HG02943 (cell line): Measurements from ENCODE around the gene RAB9B.
"Not testable (repeated sequence)": the region's sequence is repeated elsewhere in the genome, so short reads cannot be mapped to it uniquely, and the experiment has no call there.

ENCODE experiments used
- ATAC-seq: cut with Tn5 transposase; IDR thresholded peaks from one replicate; pipeline ENCODE4 v1.9.1; 2021; ENCODE audit warnings: mild to moderate bottlenecking, low read depth, moderate library complexity; ENCODE audit not compliant: unreplicated experiment

The RAB9B gene

GRCh38 chrX:103831803-103832544 is at the start of gene RAB9B:
Gene RAB9B, minus strand, starts transcription at chrX:103832257. Its CDS starts 6,473 bp downstream, at chrX:103825784.
- peak; percentile 78 for ATAC-seq

GRCh38 chrX:103879339-103879738 is 47.3 kb upstream of the RAB9B start:
- ATAC-seq, result no peak

GRCh38 chrX:103878466-103879122 is 46.5 kb upstream of the RAB9B start:
- ATAC-seq, result no peak

GRCh38 chrX:103877571-103877970 is 45.5 kb upstream of the RAB9B start:
- no peak for ATAC-seq

- ATAC-seq, result no peak
Observed at GRCh38 chrX:103864886-103865534, 33.0 kb upstream of the RAB9B start.

GRCh38 chrX:103864149-103864548 is 32.1 kb upstream of the RAB9B start:
- ATAC-seq, result no peak

- no peak for ATAC-seq
Observed at GRCh38 chrX:103861200-103861599, 29.1 kb upstream of the RAB9B start.

- no peak for ATAC-seq
Observed at GRCh38 chrX:103849558-103849957, 17.5 kb upstream of the RAB9B start.

GRCh38 chrX:103847174-103847870 is 15.3 kb upstream of the RAB9B start:
- ATAC-seq, result no peak

- ATAC-seq, result no peak
Observed at GRCh38 chrX:103846386-103846785, 14.3 kb upstream of the RAB9B start.

GRCh38 chrX:103845165-103845653 is 13.2 kb upstream of the RAB9B start:
- ATAC-seq, result peak; percentile 74

GRCh38 chrX:103839404-103839803 is 7.3 kb upstream of the RAB9B start:
- no peak for ATAC-seq

GRCh38 chrX:103831342-103831802 is 685 bp downstream of the RAB9B start:
- ATAC-seq, result no peak

GRCh38 chrX:103830848-103831247 is 1.2 kb downstream of the RAB9B start:
- ATAC-seq, result no peak

GRCh38 chrX:103828529-103828928 is 3.5 kb downstream of the RAB9B start:
- ATAC-seq, result no peak

GRCh38 chrX:103825881-103826280 is 6.2 kb downstream of the RAB9B start:
- no peak for ATAC-seq

GRCh38 chrX:103823591-103823990 is 8.5 kb downstream of the RAB9B start:
- no peak for ATAC-seq

- not testable (repeated sequence) for ATAC-seq
Observed at GRCh38 chrX:103820802-103821201, 11.3 kb downstream of the RAB9B start.

- ATAC-seq, result no peak
Observed at GRCh38 chrX:103818842-103819619, 13.0 kb downstream of the RAB9B start.

- ATAC-seq, result no peak
Observed at GRCh38 chrX:103817502-103817901, 14.6 kb downstream of the RAB9B start.
